Tibial nerve (tissue), 3 donors: ENCODE results near the gene AUTS2.

ENCODE experiments used
- CTCF ChIP-seq, 5 experiments: fragments of 200-600 bp in 3 of 5; fragments of 450-650 bp in 2 of 5; sonication (generic) in 3 of 5; IDR thresholded peaks; one replicate each; pipeline ENCODE4 v1.5.1; 2016 to 2019; ENCODE audit warnings: antibody characterized with exemption in 5 of 5, mild to moderate bottlenecking in 3 of 5, moderate library complexity in 2 of 5
- POLR2A ChIP-seq, 2 donors: fragments of 450-650 bp; IDR thresholded peaks; one replicate each; pipeline ENCODE4 v1.6.1; 2017; ENCODE audit warnings: antibody characterized with exemption in 2 of 2, mild to moderate bottlenecking in 2 of 2, moderate library complexity in 2 of 2

DNA sequence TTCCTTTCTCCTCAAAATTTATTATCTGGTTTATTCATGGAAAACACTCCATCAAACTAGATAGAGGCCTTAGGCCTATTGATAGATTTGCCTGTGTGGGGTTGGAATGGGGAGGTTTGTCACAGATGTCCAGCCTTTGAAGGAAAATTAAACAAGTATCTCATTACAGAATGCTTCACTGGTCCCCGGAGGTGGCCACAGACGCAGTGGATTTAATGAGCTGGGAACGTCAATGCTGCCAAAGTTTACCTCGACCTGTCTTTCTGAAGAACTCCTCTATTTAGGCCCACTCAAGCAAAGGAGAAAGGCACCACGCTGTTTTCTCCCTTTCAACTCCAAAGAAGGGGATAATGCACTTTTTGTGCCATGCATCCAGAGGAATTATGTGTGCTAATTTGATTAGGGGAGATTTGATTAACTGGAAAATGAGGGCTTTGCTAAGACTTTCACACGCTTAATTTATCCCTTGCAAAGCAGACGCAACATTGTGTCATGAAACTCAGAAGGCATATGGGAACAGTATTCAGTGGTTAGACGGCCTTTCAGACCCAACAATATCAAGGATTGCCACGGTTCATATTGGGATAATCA lies 974.9 kb downstream of the AUTS2 start:
- TF ChIP-seq POLR2A (IDR thresholded peaks at IDR 0.05), result no peak
- no peak for TF ChIP-seq CTCF (IDR thresholded peaks at IDR 0.05)
